Omental fat pad (tissue), 4 donors: Measurements from ENCODE around the gene ZNF609. TPM values are rescaled to one million over a fixed set of nuclear protein-coding genes. Genes with fewer than 3 reads are reported as not detected.

Experiments
- ATAC-seq: fragments of 150-250 bp; one replicate; pipeline ENCODE4 v1.9.1; 2016; ENCODE audit warnings: mild to moderate bottlenecking, moderate library complexity; ENCODE audit not compliant: low FRiP score
- DNase-seq: peaks from one replicate; pipeline ENCODE4 v3.0.0-alpha.2; 2019; ENCODE audit warnings: low spot score
- total RNA-seq, 4 donors: library from RNA; depleted of rRNA; stranded (reverse); fragments of >200 nt; gene quantifications; one replicate each; pipeline ENCODE4 v1.1.0, GENCODE V29; 2016
- TF ChIP-seq, protein P1 (sequence below), 3 donors: fragments of 450-650 bp; IDR thresholded peaks; one replicate each; pipeline ENCODE4 v1.5.1; 2016 to 2017; ENCODE audit warnings: antibody characterized with exemption in 3 of 3, mild to moderate bottlenecking in 3 of 3, moderate library complexity in 2 of 3

Gene ZNF609
- total RNA-seq, 4 donors from 2014 or later, result 26.1 to 32.4 (median 29.6) TPM

DNA sequence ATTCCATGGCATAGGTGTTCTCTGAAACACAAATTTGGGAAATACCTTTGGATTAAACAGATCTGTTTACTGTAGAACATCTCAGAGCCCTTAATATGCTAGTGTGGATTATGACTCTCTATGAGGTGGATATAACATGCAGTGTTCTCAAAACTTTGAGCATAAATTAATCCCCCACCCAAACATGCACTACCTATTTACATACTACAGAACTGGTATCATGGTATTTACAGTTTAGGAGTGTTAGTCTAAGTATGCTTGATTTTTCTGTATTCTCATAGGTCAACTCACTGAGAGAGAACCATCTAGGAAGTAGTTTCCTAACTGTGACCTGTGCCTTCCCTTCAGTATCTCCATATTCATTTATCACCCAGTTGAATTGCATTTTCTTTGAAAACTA is 30.9 kb upstream of the ZNF609 start:
- DNase-seq (no peak), ATAC-seq (no peak)
- TF ChIP-seq, protein P1, sequence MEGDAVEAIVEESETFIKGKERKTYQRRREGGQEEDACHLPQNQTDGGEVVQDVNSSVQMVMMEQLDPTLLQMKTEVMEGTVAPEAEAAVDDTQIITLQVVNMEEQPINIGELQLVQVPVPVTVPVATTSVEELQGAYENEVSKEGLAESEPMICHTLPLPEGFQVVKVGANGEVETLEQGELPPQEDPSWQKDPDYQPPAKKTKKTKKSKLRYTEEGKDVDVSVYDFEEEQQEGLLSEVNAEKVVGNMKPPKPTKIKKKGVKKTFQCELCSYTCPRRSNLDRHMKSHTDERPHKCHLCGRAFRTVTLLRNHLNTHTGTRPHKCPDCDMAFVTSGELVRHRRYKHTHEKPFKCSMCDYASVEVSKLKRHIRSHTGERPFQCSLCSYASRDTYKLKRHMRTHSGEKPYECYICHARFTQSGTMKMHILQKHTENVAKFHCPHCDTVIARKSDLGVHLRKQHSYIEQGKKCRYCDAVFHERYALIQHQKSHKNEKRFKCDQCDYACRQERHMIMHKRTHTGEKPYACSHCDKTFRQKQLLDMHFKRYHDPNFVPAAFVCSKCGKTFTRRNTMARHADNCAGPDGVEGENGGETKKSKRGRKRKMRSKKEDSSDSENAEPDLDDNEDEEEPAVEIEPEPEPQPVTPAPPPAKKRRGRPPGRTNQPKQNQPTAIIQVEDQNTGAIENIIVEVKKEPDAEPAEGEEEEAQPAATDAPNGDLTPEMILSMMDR (IDR thresholded peaks at IDR 0.05), result no peak

DNA sequence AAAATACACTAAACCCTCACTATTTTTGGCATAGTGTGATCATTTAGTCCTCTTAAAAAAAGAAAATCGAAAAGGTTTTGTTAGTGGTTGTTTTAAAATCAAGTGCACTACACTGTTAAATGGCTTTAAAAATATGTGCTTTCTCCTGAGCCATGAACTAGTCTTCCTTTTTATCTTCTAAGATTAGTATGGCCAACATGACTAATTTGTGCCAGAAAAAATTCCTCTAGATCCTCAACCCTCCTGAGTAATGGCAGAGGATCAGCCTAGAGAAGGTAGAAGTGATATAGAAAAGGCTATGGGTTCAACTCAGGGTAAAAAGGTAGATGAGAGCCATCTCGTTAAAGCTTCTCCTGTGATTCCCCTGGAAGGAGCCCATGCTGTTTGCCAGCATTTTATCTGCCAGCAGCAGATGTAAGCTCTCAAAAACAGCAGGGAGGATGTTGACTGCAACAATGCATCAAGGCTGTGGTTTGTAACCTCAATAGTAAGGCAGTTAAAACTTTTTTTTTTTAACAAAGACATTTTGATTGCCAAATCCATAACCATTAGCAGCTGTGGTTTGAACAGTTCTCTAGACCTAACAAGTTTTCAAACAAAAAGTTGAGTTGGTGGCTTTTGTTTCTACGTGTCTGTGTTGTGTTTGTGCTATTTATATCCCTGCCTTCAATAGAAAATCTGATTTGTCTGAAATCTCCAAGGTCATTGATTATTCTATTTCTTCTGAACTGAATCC is 30.2 kb upstream of the ZNF609 start:
- TF ChIP-seq, protein P1 (IDR thresholded peaks at IDR 0.05), result no peak
- ATAC-seq (peak; percentile 75), DNase-seq (no peak)

DNA sequence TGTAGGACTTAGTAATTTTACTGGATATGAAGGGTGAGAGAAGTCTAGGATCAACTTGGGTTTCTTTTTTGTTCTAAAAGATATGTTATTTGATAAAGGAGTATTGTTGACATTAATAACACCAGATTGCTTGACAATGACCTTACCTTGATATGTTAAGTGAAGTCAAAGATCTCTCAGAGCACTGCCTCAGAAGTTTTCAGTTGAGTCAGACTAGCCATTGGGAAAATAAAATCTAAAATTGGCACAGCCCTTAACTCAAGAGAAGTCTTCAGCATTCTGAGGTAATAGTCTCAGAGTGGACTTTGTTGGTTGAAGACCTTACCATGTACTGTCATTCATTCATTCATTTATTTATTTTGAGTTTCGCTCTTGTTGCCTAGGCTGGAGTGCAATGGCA is 22.4 kb upstream of the ZNF609 start:
- TF ChIP-seq, protein P1 (IDR thresholded peaks at IDR 0.05), result no peak
- DNase-seq, result no peak

DNA sequence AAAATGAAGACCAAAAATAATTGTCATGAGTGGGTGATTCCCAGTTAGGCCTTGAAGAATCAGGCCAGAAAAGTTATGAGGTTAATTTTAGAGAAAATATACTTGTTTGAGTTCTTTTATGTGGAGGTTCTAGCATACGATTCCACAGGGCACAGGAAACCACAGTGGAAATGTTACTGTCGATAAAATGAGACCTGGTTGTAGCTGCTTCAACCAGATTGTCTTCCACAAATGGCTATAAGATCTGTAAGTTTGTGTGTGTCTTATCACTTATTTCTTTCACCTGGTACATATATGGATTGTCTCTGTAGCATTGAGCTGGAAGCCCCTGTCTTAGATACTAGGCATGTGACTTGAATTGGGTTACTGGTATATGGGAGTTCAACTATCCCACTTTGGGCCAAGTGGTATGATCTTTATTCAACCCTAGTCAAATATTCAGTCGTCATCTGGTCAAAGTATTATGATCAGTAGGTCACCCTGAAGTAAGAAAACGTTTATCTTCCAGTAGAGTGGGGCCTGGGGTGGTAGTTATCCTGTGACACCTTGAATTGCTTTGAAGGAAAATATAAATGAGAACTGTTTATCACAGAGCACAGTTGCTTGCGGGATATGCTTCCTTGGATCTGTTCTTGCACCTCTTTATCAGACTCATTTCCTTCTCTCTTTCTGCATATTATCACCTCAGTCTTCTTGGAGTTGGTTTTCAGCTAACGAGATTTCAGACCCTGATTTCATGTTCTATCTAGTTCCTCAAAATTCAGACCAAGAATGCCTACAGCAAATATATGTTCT is 21.5 kb upstream of the ZNF609 start:
- no peak for DNase-seq
- TF ChIP-seq, protein P1 (IDR thresholded peaks at IDR 0.05), result no peak
- no peak for ATAC-seq

More for the DNA sequence above, 22.4 kb upstream of the ZNF609 start:
- no peak for ATAC-seq

DNA sequence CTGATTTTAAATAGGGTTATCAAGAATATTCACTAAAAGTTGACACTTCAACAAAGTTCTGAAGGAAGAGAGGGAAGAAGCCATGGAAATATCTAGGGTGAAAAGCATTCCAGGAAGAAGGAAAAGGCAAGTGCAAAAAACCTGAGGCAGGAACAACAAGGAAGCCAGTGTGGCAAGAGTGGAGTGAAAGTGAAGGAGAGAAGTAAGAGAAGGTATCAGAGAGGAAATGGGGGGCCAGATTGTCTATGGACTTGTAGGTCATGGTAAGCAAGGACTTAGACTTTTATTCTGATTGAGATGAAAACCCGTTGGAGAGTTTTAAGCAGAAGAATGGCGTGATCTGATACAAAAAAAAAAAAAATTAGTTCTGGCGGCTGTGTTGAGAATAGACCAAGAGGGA is 18.5 kb upstream of the ZNF609 start:
- DNase-seq, result no peak
- TF ChIP-seq, protein P1 (IDR thresholded peaks at IDR 0.05), result no peak
- ATAC-seq, result no peak

DNA sequence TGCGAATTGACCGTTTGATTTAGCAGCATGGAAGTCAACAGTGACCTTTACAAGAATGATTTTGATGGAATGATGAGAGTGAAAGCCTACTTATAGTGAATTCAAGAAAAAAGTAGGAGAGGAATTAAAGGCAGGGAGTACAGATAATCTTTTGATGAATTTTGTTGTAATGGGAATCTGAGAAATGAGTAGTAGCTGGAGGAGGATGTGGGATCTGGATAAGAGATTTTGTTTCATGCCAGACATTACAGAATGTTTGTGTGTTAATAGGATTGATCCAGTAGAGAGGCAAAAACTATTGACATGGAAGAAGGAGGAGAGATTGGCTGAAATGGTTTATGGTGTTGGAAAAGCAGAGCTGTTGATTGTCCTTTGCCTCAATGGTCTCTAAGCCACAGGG is 17.4 kb upstream of the ZNF609 start:
- ATAC-seq, result peak; percentile 30
- TF ChIP-seq, protein P1 (IDR thresholded peaks at IDR 0.05), result no peak

More for the DNA sequence above, 17.4 kb upstream of the ZNF609 start:
- DNase-seq, result no peak
